Activated naive CD8-positive, alpha-beta T cell treated with anti-CD3 and anti-CD28 coated beads, Interleukin-2, amount 10 ng/mL, durations not matched to agents 7 days and 5 days (primary cell): ENCODE results near the gene RBM27. TPM values are rescaled to one million over a fixed set of nuclear protein-coding genes. Genes with fewer than 3 reads are reported as not detected.

Source experiments
- total RNA-seq, 2 experiments: library from RNA; stranded (reverse); gene quantifications; one replicate each; pipeline ENCODE4 v1.2.3, GENCODE V29; 2021

RBM27 gene
- total RNA-seq, 2 experiments from 2014 or later = 19.3 to 21.5 TPM

Other genes starting within 250 kb of the RBM27 start
- 1 to 10 TPM in 1 of 2 experiments, not detected in 1; 1.0 TPM for gene PLAC8L1, start 98.0 kb upstream of the RBM27 start, total RNA-seq
- gene LARS1, start 21.0 kb upstream of the RBM27 start, total RNA-seq = 100 to 1,000 TPM; 111 to 120 TPM
- under 1 TPM in 1 of 2 experiments, not detected in 1; 0.11 TPM for gene POU4F3, start 135.2 kb downstream of the RBM27 start, total RNA-seq
- 10 to 100 TPM; 79.9 to 90.2 TPM for gene TCERG1, start 243.7 kb downstream of the RBM27 start, total RNA-seq